Fibroblast of lung (primary cell): ENCODE data around the gene RIOK3. TPM values are rescaled to one million over a fixed set of nuclear protein-coding genes. Genes with fewer than 3 reads are reported as not detected.
"Not testable (repeated sequence)": the region's sequence is repeated elsewhere in the genome, so short reads cannot be mapped to it uniquely, and the experiment has no call there.

Source experiments
- DNase-seq, 2 donors: peaks; one replicate each; pipeline versions ENCODE4 v3.0.0 to v3.0.0-alpha.2; 2010; ENCODE audit warnings: low read depth in 2 of 2
- H2AFZ ChIP-seq: 2 replicates; pipeline ENCODE4 v1.5.1; 2012; ENCODE audit warnings: low read length, control low read depth, inconsistent platforms
- H3K27ac ChIP-seq: 2 replicates; pipeline ENCODE4 v1.5.1; 2011; ENCODE audit warnings: low read length, control low read depth; ENCODE audit not compliant: insufficient read depth
- H3K27me3 ChIP-seq: 2 replicates; pipeline ENCODE4 v1.5.1; 2011; ENCODE audit warnings: mild to moderate bottlenecking, low read length; ENCODE audit not compliant: control insufficient read depth, insufficient read depth
- H3K36me3 ChIP-seq: 2 replicates; pipeline ENCODE4 v1.5.1; 2011; ENCODE audit warnings: low read length; ENCODE audit not compliant: control insufficient read depth, insufficient read depth
- H3K4me1 ChIP-seq: 2 replicates; pipeline ENCODE4 v1.5.1; 2011; ENCODE audit warnings: low read length; ENCODE audit not compliant: control insufficient read depth, insufficient read depth; ENCODE audit errors: extremely low read depth
- H3K4me2 ChIP-seq: 2 replicates; pipeline ENCODE4 v1.5.1; 2011; ENCODE audit warnings: low read length, control low read depth; ENCODE audit not compliant: insufficient read depth; ENCODE audit errors: extremely low read depth
- H3K4me3 ChIP-seq, 4 experiments: fragments of 200-600 bp in 1 of 4; sonication (generic) in 1 of 4; replicated peaks in 1 of 4; 2 replicates each; pipeline ENCODE4 v1.5.1; 2011 to 2016; ENCODE audit warnings: low read length in 4 of 4, low read depth in 3 of 4, mild to moderate bottlenecking in 3 of 4, control low read depth in 2 of 4, inconsistent platforms in 1 of 4, mixed read lengths in 1 of 4; ENCODE audit not compliant: insufficient read depth in 1 of 4; ENCODE audit errors: control extremely low read depth in 1 of 4
- H3K79me2 ChIP-seq: 2 replicates; pipeline ENCODE4 v1.5.1; 2012; ENCODE audit warnings: mild to moderate bottlenecking, low read length, inconsistent platforms; ENCODE audit not compliant: control insufficient read depth, insufficient read depth
- H3K9ac ChIP-seq: 2 replicates; pipeline ENCODE4 v1.5.1; 2011; ENCODE audit warnings: mild to moderate bottlenecking, low read length, control low read depth; ENCODE audit not compliant: insufficient read depth
- H3K9me3 ChIP-seq: 2 replicates; pipeline ENCODE4 v1.5.1; 2012; ENCODE audit warnings: low read depth, low read length; ENCODE audit not compliant: control insufficient read depth, insufficient read depth
- H4K20me1 ChIP-seq: 2 replicates; pipeline ENCODE4 v1.5.1; 2011; ENCODE audit warnings: low read length; ENCODE audit not compliant: control insufficient read depth, insufficient read depth; ENCODE audit errors: extremely low read depth
- CTCF ChIP-seq, 2 donors: IDR thresholded peaks in 1 of 2; conservative IDR thresholded peaks in 1 of 2; 1 replicate in 1 of 2; 2 replicates in 1 of 2; pipeline ENCODE4 v1.5.1; 2011 to 2012; ENCODE audit warnings: low read length in 2 of 2, control low read depth in 1 of 2, inconsistent platforms in 1 of 2, low read depth in 1 of 2, mild to moderate bottlenecking in 1 of 2
- EZH2 ChIP-seq: IDR thresholded peaks from 2 replicates; pipeline ENCODE4 v1.5.1; 2012; ENCODE audit warnings: low read length, control low read depth, mild to moderate bottlenecking; ENCODE audit errors: missing control alignments
- polyA plus RNA-seq, 2 donors: library from polyadenylated mRNA; depleted of rRNA in 1 of 2; stranded (reverse) in 1 of 2; unstranded in 1 of 2; fragments of >200 nt; gene quantifications; 2 replicates each; pipeline ENCODE4 v1.2.1, GENCODE V29; 2011 to 2012; ENCODE audit warnings: missing spikeins in 1 of 2
- total RNA-seq: library from RNA; depleted of rRNA; stranded (reverse); fragments of >200 nt; gene quantifications from 2 replicates; pipeline ENCODE4 v1.2.1, GENCODE V29; 2014

The RIOK3 gene
- total and polyA plus RNA-seq, 2 donors (not counting 1 experiment from before 2014, with no cell fraction given): 48.4 to 78.8 TPM

- Histone ChIP-seq H4K20me1 (no peaks in the 10 kb centered on the region), H3K4me1 (peaks cover 2% of the 10 kb centered on the region), H2AFZ (peak overlapping the region; percentile 52), H3K79me2 (peaks cover 12% of the 10 kb centered on the region), H3K9ac (peak overlapping the region; percentile 84), H3K9me3 (no peaks in the 10 kb centered on the region), H3K27ac (peak overlapping the region; percentile 75), H3K4me3 (peak overlapping the region; percentile 75 to 91 (median 86)), H3K27me3 (no peaks in the 10 kb centered on the region), H3K4me2 (peak overlapping the region; percentile 93), H3K36me3 (no peaks in the 10 kb centered on the region)
- DNase-seq: no peak
- TF ChIP-seq EZH2: no peak
- no peak for TF ChIP-seq CTCF (conservative IDR thresholded peaks at IDR 0.05 in 1 of 2, IDR thresholded peaks at IDR 0.05 in 1 of 2; ENCODE audit: low read depth in 1 of 2, low read length in 2 of 2)
Observed at GRCh38 chr18:23503963-23504344, 50.9 kb downstream of the RIOK3 start.

GRCh38 chr18:23504720-23505119, 51.6 kb downstream of the RIOK3 start:
- Histone ChIP-seq H4K20me1 (no peaks in the 10 kb centered on the region), H3K36me3 (no peaks in the 10 kb centered on the region), H3K27me3 (no peaks in the 10 kb centered on the region), H3K79me2 (peaks cover 12% of the 10 kb centered on the region), H3K4me1 (no peaks in the 10 kb centered on the region), H3K4me2 (peak overlapping the region; percentile 93), H3K4me3 (peak overlapping the region in 2 of 4 experiments; percentile 75 to 87), H3K27ac (no peak overlapping the region), H3K9ac (no peak overlapping the region), H3K9me3 (no peaks in the 10 kb centered on the region), H2AFZ (no peak overlapping the region)
- no peak for DNase-seq
- TF ChIP-seq CTCF (conservative IDR thresholded peaks at IDR 0.05 in 1 of 2, IDR thresholded peaks at IDR 0.05 in 1 of 2; ENCODE audit: low read depth in 1 of 2, low read length in 2 of 2) (no peak), EZH2 (no peak)

GRCh38 chr18:23506393-23506792, 53.3 kb downstream of the RIOK3 start:
- H3K9me3 ChIP-seq: no peaks in the 10 kb centered on the region
- TF ChIP-seq CTCF (conservative IDR thresholded peaks at IDR 0.05 in 1 of 2, IDR thresholded peaks at IDR 0.05 in 1 of 2; ENCODE audit: low read depth in 1 of 2, low read length in 2 of 2) (no peak), EZH2 (no peak)
- H3K9ac ChIP-seq: no peak overlapping the region
- peaks cover 12% of the 10 kb centered on the region for H3K79me2 ChIP-seq
- no peak overlapping the region for H3K4me2 ChIP-seq
- no peaks in the 10 kb centered on the region for H3K4me1 ChIP-seq
- no peak for DNase-seq
- H3K36me3 ChIP-seq: peaks cover 1% of the 10 kb centered on the region
- H3K27me3 ChIP-seq: no peaks in the 10 kb centered on the region
- no peak overlapping the region for H2AFZ ChIP-seq
- no peak overlapping the region for H3K27ac ChIP-seq
- no peaks in the 10 kb centered on the region for H4K20me1 ChIP-seq
- no peak overlapping the region for H3K4me3 ChIP-seq

GRCh38 chr18:23510923-23511322, 57.8 kb downstream of the RIOK3 start:
- H3K9me3 ChIP-seq, H3K79me2 ChIP-seq, H3K36me3 ChIP-seq, H3K9ac ChIP-seq, H2AFZ ChIP-seq, H3K27ac ChIP-seq, H3K4me2 ChIP-seq, H3K4me3 ChIP-seq, H4K20me1 ChIP-seq, H3K4me1 ChIP-seq, DNase-seq, H3K27me3 ChIP-seq: not testable (repeated sequence)

- H3K4me2 ChIP-seq, DNase-seq, H3K4me3 ChIP-seq, H2AFZ ChIP-seq, H3K4me1 ChIP-seq, H4K20me1 ChIP-seq, H3K9ac ChIP-seq, H3K27me3 ChIP-seq, H3K27ac ChIP-seq, H3K9me3 ChIP-seq, H3K36me3 ChIP-seq, H3K79me2 ChIP-seq: not testable (repeated sequence)
Observed at GRCh38 chr18:23512216-23512615, 59.1 kb downstream of the RIOK3 start.
